HG03045 (cell line): ENCODE data around the gene PPP1R10.
"Not testable (repeated sequence)": the region's sequence is repeated elsewhere in the genome, so short reads cannot be mapped to it uniquely, and the experiment has no call there.

ENCODE experiments used
- ATAC-seq: cut with Tn5 transposase; IDR thresholded peaks from one replicate; pipeline ENCODE4 v1.9.1; 2021; ENCODE audit warnings: mild to moderate bottlenecking, moderate library complexity; ENCODE audit not compliant: unreplicated experiment

Gene PPP1R10

GRCh38 chr6:30599625-30600324 lies 17.3 kb downstream of the PPP1R10 start:
- ATAC-seq: no peak

DNA sequence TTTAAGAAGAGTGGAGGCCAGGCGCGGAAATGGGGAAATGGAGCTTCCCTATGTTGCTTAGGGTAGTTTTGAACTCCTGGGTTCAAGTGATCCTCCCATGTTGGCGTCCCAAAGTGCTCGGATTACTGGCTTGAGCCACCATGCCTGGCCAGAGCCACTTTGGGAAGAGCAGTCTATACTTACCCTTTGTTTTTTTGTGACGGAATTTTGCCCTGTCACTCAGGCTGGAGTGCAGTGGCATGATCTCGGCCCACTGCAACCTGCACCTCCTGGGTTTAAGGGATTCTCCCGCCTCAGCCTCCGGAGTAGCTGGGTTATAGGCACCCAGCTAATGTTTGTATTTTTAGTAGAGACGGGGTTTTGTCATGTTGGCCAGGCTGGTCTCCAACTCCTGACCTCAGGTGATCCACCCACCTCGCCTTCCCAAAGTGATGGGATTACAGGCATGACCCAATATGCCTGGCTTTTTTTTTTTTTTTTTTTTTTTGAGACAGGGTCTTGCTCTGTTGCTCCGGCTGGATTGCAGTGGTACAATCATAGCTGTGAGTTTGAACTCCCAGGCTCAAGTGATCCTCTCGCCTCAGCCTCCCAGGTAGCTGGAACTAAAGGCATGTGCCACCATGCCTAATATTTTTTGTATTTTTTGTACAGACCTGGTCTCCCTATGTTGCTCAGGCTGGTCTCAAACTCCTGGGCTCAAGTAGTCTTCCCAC lies 18.0 kb downstream of the PPP1R10 start:
- ATAC-seq: no peak

GRCh38 chr6:30597315-30598144 lies 19.5 kb downstream of the PPP1R10 start:
- ATAC-seq: not testable (repeated sequence)

DNA sequence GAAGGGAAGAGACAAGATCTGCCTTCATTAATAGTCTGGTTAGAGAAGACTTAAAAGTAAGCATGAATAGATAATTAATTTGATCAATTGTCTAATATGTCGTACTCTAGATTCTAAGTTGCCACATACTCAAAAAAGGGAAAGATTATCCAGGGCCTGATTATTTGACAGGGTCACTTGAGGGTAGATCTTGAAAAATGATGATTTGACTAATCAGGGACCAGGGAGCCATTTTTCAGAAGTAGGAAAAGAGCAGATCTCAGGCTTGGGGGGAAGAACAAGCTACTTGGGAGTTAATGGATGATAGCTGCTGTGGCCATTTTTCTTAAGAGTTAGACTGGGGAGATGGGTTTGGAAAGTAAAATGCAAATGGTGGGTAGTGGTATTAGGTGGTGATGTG lies 24.8 kb downstream of the PPP1R10 start:
- no peak for ATAC-seq

DNA sequence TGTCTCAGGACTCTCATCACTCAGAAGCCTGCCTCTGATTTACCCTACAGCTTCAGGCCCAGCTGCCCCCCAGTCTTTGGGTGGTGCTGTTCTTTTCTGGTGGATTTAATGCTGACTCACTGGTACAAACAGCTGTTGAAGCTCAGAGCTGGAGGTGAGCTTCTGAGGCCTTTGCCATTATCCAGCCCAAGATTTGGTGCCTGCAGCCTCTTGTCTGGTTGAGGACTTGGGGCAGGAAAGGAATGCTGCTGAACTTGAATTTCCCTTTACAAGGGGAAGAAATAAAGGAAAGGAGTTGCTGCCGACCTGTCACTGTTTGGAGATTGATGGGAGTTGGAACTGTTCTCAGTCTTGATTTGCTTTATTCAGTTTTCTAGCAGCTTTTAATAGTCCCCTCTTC lies 26.0 kb downstream of the PPP1R10 start:
- no peak for ATAC-seq

DNA sequence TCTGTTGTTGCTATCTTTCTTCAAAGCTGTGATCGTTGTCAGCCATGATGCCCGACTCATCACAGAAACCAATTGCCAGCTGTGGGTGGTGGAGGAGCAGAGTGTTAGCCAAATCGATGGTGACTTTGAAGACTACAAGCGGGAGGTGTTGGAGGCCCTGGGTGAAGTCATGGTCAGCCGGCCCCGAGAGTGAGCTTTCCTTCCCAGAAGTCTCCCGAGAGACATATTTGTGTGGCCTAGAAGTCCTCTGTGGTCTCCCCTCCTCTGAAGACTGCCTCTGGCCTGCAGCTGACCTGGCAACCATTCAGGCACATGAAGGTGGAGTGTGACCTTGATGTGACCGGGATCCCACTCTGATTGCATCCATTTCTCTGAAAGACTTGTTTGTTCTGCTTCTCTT lies 26.5 kb downstream of the PPP1R10 start:
- ATAC-seq: no peak

- ATAC-seq: no peak
These were observed 27.2 kb downstream of the PPP1R10 start for GRCh38 chr6:30589754-30590358.

GRCh38 chr6:30583921-30584320 lies 33.1 kb downstream of the PPP1R10 start:
- no peak for ATAC-seq

GRCh38 chr6:30578051-30578450 lies 39.0 kb downstream of the PPP1R10 start:
- ATAC-seq: no peak

- ATAC-seq: no peak
These were observed 43.9 kb downstream of the PPP1R10 start for GRCh38 chr6:30573113-30573512.

DNA sequence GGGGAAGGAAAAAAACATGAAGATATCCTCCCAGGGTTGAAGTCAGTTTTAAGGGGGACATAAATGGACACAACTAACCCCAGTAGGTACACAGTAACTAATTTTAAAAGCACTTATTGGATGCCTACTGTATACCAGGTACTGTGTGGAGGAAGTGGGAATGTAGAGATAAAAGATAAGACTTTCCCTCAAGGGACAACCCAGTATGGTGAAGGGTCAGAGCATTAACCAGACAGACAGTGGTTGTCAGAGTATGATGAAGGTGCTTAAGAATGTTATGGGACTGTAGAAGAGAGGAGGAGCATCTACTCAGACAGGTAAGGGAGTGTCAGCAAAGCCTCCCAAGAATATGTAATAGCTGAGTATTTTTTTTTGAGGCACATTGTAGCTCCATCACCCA lies 44.9 kb downstream of the PPP1R10 start:
- ATAC-seq: no peak

GRCh38 chr6:30571762-30572082 lies 45.3 kb downstream of the PPP1R10 start:
- no peak for ATAC-seq

- peak; percentile 90 for ATAC-seq
These were observed 45.8 kb downstream of the PPP1R10 start, which contains the start of gene ABCF1 for GRCh38 chr6:30571075-30571761. Gene ABCF1 (plus strand): TSS chr6:30571442. CDS start chr6:30571488, 46 bp downstream.

GRCh38 chr6:30570740-30571074 lies 46.3 kb downstream of the PPP1R10 start:
- peak; percentile 28 for ATAC-seq

GRCh38 chr6:30570263-30570662 lies 46.8 kb downstream of the PPP1R10 start:
- ATAC-seq: no peak

DNA sequence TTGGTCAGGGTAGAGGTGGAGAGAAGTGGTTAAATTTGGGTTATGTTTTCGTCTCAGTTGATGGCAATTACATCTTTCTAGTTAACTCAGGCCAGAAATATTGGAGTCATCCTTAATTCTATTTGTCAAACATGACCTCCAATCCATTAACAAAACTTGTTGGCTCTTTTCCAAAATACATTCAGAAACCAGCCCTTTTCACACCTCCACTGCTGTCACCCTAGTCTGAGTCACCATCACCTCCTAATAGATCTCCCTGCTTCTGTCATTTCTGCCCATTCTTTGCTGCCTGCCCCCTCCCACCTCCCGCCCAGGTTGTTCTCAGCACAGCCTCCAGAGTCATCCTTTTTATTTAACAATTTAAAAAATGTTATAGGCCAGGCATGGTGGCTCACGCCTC lies 48.8 kb downstream of the PPP1R10 start:
- ATAC-seq: no peak

GRCh38 chr6:30565772-30566171 lies 51.3 kb downstream of the PPP1R10 start:
- ATAC-seq: no peak

DNA sequence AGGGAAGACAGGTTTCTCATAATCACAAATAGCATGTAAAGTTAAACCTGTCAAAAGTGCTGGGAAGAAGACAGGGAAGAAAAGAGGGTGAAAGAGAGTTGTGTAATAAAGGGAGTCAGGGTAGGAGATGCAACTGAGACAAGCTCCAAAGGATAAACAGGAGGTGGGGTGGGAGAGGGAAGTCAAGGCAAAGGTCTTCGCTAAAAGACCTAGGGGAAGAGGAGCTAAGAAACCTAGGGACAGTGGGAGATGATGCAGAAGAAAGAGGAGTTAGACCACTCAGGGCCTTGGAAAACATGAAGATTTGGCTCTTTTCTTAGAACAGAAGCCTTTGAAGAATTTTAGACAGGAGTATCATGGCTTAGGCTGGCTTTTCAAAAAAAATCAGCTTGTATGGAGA lies 52.9 kb downstream of the PPP1R10 start:
- no peak for ATAC-seq

GRCh38 chr6:30562470-30563425 lies 54.3 kb downstream of the PPP1R10 start:
- no peak for ATAC-seq

DNA sequence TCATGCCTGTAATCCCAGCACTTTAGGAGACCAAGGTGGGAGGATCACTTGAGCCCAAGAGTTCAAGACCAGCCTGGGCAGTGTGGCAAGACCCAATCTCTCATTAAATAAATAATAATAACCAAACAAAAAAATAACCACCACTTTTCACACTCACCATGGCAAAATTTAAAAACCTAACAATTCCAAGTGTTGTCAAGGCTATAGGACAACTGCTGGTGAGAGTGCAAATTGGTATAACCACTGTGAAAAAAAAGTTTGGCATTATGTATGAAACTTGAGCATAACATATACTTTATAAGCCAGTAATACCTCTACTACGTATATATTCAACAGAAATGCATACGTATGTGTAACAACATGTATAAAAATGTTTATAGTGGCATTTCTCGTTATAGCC lies 56.1 kb downstream of the PPP1R10 start:
- no peak for ATAC-seq
